HG02943 (cell line): ENCODE data around the gene HIVEP3.

ENCODE experiments used
- ATAC-seq: cut with Tn5 transposase; IDR thresholded peaks from one replicate; pipeline ENCODE4 v1.9.1; 2021; ENCODE audit warnings: mild to moderate bottlenecking, low read depth, moderate library complexity; ENCODE audit not compliant: unreplicated experiment

HIVEP3 gene

DNA sequence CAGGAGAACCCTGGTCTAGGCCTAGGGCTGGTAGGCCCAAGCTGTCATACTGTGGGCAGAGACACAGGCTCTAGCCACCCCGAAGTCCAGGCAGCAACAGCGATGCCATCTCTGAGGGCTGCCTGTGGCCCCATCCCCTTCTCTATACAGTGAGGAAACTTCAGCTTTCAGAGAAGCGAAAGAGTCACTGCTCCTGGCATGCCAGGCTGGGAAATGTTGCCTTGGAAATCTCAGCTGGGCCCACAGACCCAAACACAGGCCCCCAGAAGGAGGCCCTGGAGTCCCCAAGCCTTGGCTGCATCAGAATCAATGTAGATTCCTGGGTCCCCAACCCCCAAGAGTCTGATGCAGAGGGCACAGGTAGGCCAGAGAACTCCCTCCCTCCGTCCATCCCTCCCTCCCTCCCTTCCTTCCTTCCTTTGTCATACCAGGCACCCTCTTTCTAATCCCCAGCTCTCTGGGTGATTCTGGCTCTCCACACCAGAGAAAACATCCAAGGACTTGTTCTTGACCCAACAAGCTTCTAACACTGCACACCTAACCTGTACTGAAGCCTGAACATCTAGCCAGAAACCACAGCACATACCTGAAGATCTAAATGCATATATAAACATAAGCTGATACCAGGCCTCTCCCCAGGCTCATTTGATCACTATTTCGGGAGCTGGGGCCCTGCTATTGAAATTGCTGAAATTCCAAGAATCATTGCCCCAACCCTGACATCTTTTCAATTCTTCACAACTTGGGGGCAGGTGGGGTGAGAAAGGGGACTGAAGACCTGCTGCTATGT is 291.0 kb downstream of the HIVEP3 start:
- no peak for ATAC-seq

GRCh38 chr1:41626616-41627375 is 291.9 kb downstream of the HIVEP3 start:
- no peak for ATAC-seq

DNA sequence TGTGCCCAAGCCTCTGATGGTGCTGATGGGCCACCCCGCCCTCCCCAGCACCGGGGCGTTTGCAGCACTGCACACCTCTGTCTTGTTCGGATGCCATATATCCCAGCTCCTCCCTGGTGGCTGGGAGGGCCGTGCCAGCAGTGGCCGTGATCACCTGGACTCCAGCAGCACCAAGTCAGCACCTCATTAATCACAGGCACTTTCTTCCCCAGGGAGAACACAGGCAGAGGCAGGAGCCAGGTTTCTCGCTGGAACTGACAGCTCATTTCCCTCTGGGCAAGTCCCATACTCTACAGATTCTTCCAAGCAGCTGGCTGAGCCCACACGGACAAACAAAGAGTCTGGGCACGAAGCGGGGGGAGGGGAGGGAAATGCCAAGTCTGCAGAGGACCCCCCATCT is 292.6 kb downstream of the HIVEP3 start:
- no peak for ATAC-seq

DNA sequence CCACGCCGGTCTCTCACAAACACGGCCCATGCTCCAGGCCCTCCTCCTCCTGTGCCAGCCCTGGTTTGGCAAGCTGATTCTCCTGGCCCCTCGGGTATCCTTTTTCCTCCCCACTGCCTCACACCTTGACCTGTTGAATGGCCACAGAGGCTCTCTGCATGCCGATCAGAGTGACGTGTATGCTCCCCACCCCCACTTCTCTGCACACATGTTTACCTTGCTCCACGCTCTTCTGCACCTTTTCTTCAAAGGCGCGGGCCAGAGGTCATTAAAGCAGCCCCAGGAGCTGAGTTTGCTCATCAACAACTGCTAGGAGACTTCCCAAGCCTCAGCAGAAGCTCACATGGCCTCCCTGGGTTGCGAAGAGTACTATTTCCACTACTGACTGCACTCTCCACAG is 295.0 kb downstream of the HIVEP3 start:
- ATAC-seq = peak; percentile 26

DNA sequence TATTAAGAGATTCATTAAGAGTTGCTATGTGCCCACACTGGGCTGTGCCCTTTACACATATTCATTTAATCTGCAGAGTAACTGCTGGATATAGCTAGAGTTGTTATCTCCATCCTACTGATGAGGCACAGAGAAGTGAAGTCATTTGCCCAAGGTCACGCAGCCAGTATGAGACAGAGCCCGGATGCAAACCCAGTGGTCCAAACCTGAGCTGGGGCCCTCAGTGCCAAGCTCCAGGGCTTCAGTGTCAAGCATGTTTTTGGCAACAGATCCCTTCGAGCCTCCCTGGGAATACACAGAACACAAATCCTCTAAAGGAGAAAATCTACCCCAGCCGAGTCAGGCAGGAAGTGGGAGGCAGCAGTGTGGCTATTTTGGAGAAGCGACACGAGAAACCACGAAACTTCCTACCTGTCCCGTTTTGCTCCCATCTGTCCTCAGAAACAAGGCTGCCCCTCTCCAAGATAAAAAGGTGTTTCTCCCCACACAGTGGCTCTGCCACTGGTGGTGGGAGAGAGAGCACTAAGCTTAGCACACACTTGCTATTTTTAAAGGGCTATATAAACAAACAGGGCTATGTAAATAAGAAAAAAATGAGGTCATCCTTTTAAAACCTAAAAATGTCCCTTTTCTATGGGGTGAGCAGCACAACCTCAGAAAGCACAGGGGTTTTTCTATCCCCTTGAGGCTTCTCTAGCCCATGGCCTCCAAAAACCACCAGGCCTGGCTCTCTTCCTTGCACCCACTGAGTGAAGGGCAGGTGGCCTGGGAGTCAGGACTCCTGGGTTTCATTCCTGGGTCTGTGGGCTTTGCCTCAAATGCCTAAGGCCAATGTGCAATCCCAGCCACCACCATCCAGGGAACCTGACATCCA is 295.6 kb downstream of the HIVEP3 start:
- ATAC-seq = peak; percentile 64

DNA sequence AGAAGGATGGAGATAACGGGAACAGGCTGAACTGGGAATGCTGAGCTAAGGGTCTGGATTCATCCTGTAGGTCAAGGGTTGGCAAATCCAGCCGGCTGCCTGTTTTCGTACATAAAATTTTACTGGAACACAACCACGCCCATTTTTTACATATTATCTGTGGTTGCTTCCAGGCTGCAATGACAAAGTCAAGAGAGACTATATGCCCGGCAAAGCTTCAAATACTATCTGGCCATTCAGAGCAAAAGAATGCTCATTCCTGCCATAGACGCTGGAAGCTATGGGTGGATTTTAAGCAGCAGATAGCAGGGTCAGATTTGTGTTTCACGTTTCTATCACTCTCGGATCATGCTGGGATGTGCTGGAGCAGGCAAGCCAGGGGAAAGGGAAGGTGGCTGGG is 296.3 kb downstream of the HIVEP3 start:
- no peak for ATAC-seq

- no peak for ATAC-seq
These were observed 296.9 kb downstream of the HIVEP3 start for GRCh38 chr1:41621791-41622190.

GRCh38 chr1:41621256-41621655 is 297.5 kb downstream of the HIVEP3 start:
- ATAC-seq = no peak

- ATAC-seq = no peak
These were observed 298.2 kb downstream of the HIVEP3 start for GRCh38 chr1:41620365-41621169.

GRCh38 chr1:41619511-41620364 is 299.0 kb downstream of the HIVEP3 start:
- ATAC-seq = no peak

DNA sequence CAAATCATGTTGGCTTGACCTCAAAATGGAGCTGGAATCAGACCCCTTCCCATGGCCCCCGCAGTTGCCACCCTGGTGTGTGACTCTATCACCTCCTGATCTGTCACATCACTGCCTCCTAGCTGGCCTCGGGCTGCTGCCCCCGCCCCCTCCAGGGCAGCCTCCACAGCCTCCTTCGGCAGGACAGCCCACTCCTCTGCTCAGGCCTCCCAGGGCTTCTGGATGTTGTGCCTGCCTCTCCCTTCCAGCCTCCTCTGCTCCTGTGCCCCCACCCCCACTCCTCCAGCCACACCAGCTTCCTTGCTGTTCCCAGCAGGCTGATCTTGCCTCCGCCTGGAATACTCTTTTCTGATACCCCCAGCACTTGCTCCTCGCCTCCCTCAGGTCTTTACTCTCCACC is 299.9 kb downstream of the HIVEP3 start:
- no peak for ATAC-seq

DNA sequence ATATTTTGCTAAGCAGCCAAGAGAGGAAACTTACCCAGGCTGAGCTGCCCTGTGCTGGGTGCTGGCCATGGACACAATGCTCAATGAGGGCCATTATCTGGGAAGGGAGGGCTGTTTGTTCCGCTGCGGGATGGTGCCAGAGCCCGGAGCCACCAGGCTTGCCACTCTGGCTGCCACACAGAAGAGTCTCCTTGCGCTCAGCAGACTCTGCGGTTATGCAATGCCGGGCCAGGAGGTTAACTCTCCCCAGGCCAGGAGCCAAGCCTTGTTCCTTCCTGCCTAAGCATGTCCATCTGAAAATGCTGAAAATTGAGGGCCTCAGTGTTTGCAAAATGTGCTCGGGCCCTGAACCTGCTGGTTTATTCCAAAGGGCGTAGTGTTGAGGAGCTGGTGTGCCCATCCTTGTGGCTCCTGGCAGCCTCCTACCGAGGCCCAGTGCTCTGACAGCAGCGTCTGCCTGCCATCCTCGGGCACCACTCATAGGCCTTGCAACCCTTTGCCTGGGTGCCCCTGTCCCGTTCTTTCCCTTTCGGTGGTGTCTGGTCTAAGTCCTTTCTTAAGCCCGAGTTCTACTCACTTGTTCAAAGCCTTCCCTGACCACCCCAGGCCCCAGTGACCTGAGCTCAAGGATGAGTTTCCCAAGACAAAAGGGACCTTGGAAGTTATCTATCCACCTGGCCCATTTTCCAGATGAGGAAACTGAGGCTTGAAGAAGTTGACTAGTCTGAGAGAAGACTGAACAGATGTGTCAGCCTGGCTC is 300.5 kb downstream of the HIVEP3 start:
- no peak for ATAC-seq

DNA sequence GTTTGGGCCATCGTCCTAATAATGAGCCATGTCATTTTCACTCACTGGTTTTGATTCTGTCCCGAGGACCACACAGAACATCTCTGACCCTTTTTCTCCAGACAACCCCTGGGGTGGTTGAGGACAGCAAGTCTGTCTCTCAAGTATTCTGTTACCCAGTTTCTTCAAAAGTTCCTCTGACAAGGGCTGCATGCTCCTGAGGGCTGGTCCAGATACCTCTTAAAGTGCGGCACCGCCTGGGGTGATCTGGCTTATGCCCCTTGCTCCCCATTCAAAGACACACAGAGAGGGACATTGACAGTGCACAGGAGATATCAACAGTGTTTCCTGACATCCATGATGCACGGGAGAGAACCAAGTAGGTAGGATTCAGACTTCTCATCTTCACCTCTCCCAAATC is 301.4 kb downstream of the HIVEP3 start:
- no peak for ATAC-seq

- ATAC-seq = no peak
These were observed 302.2 kb downstream of the HIVEP3 start for GRCh38 chr1:41616563-41616962.

GRCh38 chr1:41615981-41616380 is 302.7 kb downstream of the HIVEP3 start:
- ATAC-seq = no peak

DNA sequence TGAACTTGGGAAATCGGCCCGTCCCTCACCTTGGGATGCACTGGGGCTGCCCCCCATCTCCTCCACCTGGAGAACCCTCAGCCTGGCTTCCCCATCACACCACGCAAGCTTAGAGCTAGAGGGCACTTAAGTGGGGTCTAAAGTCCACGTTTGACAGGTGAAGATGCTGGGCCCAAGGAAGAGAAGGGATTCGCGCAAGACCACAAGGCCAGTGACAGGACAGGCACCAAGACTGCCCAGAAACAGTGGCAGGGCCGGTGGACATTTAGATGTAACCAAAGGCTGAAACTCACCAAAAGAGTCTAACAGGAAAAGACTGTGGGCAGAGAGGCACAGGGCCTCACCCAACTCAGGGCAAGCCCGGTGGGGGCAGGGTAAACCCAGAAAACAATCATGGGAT is 303.4 kb downstream of the HIVEP3 start:
- no peak for ATAC-seq

- ATAC-seq = no peak
These were observed 303.9 kb downstream of the HIVEP3 start for GRCh38 chr1:41614818-41615217.

DNA sequence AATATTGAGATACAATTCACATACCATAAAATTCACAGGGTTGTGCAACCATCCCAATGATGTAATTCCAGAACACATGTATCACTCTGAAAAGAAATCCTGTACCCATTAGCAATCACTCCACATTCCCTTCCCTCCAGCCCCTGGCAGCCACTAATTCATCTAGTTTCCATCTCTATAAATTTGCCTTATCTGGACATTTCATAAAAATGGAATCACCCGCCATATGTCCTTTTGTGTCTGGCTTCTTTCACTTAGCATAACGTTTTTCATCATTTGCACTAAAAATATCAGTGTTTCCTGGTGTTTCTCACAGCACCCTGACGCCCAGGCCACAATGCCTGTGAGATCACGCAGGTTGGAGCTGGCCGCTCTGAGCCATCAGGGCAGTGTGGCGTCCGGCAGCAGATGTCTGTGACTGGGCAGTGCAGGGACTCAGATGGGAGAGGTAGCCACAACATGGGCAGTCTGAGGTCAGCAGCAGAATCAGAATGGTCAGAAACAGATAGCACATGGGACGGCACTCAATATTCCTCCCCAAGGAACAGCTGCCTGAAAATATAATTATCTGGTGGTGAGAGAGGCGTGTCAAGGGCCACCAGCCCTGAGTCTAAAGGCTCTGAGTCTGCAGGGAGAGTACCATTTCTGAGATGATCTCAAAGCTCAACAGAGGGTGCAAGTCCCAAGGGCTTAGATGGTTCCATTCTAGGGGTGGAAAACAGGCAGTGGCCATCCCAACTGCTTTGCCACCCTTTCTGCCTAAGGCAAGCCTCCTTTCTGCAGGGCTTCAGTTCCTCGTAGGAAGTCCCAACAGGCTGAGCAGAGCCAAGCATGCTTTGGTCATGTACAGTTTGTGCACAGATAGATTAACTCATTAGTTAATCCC is 304.8 kb downstream of the HIVEP3 start:
- ATAC-seq = no peak
